ENCODE measurements around the gene FKBP1A.

Gene FKBP1A

GRCh38 chr20:1331101-1331500 lies 61.8 kb downstream of the FKBP1A start:
- DNase-seq = no peak

GRCh38 chr20:1330075-1330830 lies 62.6 kb downstream of the FKBP1A start:
- no peak for DNase-seq

DNA sequence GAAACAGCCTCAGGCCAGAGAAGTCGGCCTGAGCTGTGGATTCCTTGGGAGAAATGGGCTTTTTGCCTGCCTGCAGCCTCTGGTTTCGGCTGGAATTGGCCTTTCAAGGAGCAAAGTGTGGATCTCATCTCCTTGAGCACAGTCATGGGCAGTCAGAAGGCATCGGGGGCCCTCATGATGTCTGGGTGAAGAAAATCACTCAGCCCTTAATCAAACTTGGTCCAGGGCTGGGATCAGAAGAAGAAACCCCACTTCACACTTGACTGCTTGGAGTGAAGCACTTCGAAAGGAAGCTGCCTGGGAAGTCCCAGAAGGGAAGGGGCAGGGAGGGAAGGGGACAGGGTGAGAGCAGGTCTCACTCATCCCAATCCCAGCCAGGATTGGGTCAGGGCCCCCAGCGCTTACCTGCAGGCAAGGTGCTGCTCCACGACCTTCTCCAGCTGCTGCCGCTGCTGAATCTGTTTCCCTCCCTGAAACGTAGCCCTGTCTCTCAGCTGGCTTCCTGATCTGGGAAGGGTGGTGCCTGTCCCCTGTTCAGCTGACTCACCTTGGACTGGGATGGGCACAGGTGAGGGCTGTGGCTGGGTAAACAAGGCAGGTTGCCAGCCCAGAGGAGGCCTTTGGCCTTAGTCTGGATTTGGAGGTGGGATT lies 64.0 kb downstream of the FKBP1A start, which contains the start of gene SDCBP2:
Gene SDCBP2 (minus strand): TSS at position 460 of the 651 bp plus-strand sequence. CDS start 8,723 bp downstream, outside the sequence.
- no peak for DNase-seq

- no peak for DNase-seq
Observed at GRCh38 chr20:1327827-1328679, 64.8 kb downstream of the FKBP1A start.

GRCh38 chr20:1327241-1327653 lies 65.6 kb downstream of the FKBP1A start:
- DNase-seq = peak; percentile 92 to 98

- DNase-seq = peak; percentile 25 to 61
Observed at GRCh38 chr20:1326031-1326930, 66.6 kb downstream of the FKBP1A start.

GRCh38 chr20:1325173-1326030 lies 67.5 kb downstream of the FKBP1A start:
- peak; percentile 98 to 99 for DNase-seq

- peak; percentile 33 to 38 for DNase-seq
Observed at GRCh38 chr20:1324598-1325172, 68.2 kb downstream of the FKBP1A start.

DNA sequence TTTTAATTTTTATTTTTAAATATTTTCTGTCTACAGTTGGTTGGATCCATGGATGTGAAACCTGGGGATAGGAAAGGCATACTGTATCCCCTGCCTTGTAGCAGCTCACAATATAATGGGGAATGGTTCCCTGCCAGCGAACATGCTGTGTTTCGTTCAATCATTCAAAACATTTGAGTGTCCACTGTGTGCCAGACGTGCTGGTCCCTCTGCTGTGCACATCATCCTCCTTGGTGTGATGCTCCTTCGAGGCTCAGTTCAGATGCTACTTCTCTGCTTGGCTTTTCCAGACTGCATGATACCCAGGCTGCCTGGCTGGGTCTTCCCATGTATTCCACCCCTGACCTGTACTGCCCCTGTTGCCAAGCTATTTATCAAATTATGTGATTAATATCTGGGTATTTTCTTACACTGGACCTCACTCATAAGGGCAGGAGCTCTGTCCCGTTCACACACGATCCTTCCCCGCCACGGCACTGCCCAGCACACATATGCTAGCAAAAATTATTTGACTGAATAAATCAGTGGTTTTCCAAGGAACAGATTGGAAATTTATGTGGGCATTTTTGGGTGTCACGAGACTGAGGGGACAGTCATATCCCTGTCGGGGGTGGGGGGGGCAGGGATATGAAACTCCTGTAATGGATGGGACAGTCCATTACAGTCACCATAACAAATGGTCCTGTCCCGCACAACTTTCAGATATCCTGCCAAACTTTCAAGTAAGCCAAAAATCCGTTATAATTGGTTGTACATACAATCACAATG lies 68.8 kb downstream of the FKBP1A start:
- no peak for DNase-seq

- no peak for DNase-seq
Observed at GRCh38 chr20:1323256-1323655, 69.6 kb downstream of the FKBP1A start.

- DNase-seq = peak in 1 of 2 donors; percentile 42
Observed at GRCh38 chr20:1322511-1323245, 70.2 kb downstream of the FKBP1A start.

DNA sequence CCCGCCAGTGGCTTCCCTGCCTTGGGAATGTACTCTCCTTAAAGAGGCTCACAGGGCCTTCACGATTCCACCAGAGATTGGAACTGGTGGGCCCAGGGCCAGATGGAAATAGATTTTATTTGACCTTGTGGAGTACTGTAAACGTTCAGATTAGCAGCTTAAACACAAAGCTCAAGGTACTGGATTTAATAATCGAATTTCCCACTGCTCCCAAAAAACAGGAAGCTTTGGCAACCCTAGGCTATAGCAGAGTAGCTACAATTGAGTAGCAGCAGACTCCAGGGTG lies 71.3 kb downstream of the FKBP1A start:
- DNase-seq = no peak

- no peak for DNase-seq
Observed at GRCh38 chr20:1320902-1321653, 71.8 kb downstream of the FKBP1A start.

- no peak for DNase-seq
Observed at GRCh38 chr20:1320016-1320415, 72.8 kb downstream of the FKBP1A start.

GRCh38 chr20:1319462-1319861 lies 73.4 kb downstream of the FKBP1A start:
- no peak for DNase-seq

- DNase-seq = no peak
Observed at GRCh38 chr20:1319051-1319450, 73.8 kb downstream of the FKBP1A start.

Measured in inflammatory macrophage (primary cell).